Activated CD4-positive, alpha-beta T cell treated with anti-CD3 and anti-CD28 coated beads, Interleukin-10, Interleukin-2, amounts not matched to agents 100 ng/mL and 50 ng/mL, durations not matched to agents 16 hours and 8 hours (primary cell): Measurements from ENCODE around the gene PPP1R12A.
"Not testable (repeated sequence)": the region's sequence is repeated elsewhere in the genome, so short reads cannot be mapped to it uniquely, and the experiment has no call there.

Experiments used
- DNase-seq: peaks from one replicate; pipeline ENCODE4 v3.0.0-alpha.2; 2020

PPP1R12A gene

DNA sequence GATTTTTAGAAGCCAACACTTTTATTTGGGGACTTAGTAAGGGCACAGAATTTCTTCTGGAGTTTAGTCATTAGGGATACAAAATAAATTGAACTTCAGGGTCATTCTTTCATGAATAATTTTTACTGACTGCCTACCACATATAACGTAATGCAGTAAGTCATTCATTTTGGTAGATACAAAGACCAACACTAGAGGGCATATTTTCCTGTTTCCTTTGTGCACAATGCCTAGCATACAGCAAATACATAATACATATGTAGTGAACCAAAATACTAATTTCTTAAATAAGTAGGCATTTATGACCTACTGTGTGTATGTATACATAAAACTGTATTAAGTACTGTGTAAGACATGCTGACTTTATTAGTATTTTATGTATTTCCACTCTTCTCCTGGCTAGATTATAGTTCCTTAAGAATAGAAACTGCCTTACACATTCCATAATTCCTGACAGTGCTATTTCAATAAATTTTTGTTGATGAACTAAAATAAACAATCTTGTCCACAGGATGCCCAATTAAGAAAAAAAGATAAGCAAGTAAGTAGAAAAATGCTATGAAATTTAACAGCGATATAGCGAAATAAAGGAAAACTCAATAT lies 47.9 kb downstream of the PPP1R12A start:
- DNase-seq: peak; percentile 47

GRCh38 chr12:79885911-79886490 lies 48.9 kb downstream of the PPP1R12A start:
- DNase-seq: no peak

DNA sequence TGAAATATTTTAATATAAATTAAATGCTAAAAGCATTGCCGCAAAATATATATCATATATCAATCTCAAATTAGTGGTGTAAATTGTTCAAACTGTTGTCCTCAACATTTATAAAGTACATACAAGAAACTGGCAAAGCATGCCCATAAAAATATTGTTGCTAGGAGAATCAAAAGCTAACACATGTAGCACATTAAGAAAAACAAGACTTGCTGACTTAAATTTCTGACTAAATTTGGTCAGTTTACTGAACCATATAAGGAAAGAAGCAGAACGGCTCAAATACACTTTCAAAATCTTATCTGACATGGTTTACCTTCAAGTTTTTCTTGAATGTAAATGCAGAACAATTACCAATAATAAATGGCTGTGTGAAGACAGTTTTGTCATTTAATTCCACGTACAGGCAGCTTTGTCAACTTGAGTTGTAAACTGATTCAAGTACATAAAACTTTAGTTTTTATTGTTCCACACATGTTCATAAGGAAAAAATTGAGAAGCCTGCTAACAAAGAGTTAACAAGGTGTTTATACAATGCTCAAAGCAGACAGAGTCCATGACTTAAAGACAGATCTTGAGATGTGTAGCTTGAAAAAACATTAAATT lies 50.4 kb downstream of the PPP1R12A start:
- DNase-seq: no peak

GRCh38 chr12:79883216-79883615 lies 51.7 kb downstream of the PPP1R12A start:
- peak; percentile 2 for DNase-seq

DNA sequence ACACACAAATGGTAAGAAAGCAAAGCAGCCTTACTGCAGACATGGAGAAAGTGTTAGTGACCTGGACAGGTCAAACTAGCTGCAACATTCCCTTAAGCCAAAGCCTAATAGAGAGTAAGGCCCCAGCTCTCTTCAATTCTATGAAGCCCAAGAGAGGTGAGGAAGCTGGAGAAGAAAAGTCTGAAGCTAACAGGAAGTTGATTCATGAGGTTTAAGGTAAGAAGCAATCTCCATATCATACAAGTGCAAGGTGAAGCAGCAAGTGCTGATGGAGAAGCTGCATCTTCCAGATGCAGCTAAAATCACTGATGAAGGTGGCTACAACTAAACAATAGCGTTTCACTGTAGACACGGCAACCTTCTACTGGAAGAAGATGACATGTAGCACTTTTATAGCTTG lies 53.5 kb downstream of the PPP1R12A start:
- no peak for DNase-seq

- DNase-seq: not testable (repeated sequence)
These were observed 56.4 kb downstream of the PPP1R12A start for GRCh38 chr12:79878506-79878905.

DNA sequence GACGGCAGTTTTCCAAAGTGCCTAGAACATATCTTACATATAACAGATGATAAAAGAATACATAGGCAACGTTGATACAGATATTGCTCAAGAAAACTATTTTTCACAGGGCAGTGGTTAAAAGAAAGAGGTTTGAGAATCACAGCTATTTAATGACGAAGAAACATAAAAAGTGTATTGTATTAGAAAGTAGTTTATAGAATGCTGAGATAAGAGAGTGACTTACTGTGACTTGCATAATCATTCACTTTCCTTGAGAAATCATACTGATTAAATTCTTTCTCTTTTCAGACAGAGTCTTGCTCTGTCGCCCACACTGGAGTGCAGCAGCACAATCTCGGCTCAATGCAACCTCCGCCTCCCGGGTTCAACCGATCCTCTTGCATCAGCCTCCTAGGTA lies 57.7 kb downstream of the PPP1R12A start:
- no peak for DNase-seq

DNA sequence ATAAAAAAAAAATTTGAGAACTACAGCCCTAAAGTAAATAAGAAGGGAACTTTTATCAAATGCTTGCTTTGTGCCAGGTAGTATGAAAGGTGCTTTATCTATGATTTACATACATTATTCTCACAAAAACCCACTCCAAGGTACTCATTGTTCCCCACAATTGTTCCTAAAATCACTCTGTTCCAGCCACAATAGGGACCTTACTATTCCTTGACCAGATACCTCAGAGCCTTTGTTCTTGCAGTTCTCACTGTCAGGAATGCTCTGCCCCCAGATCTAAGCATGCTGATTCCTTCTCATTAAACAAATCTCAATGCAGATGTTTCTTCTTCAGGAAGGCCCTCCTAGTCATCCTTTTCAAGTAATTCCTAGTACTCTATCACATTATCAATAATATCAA lies 60.2 kb downstream of the PPP1R12A start:
- DNase-seq: no peak

- DNase-seq: no peak
These were observed 61.7 kb downstream of the PPP1R12A start for GRCh38 chr12:79873201-79873600.

DNA sequence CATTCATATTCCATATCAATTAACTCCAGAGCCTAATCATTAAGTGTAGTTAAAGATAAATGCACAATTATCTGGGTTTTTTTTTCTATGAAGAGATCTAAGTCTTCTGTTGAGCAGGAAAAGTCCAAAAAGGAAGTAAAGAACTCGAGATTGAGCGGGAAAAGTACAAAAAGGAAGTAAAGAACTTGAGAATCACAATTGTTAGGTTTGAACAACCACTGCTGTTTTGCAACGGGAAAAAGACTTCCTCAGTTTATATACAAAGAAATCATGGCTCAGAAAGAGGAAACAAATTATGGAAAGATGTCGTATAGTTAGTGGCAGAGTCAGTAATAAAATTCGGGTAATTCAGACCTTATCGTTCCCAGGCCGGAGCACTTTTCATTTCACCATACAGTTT lies 63.3 kb downstream of the PPP1R12A start:
- no peak for DNase-seq

- no peak for DNase-seq
These were observed 64.0 kb downstream of the PPP1R12A start for GRCh38 chr12:79870916-79871315.

GRCh38 chr12:79859646-79860045 lies 75.3 kb downstream of the PPP1R12A start:
- no peak for DNase-seq

DNA sequence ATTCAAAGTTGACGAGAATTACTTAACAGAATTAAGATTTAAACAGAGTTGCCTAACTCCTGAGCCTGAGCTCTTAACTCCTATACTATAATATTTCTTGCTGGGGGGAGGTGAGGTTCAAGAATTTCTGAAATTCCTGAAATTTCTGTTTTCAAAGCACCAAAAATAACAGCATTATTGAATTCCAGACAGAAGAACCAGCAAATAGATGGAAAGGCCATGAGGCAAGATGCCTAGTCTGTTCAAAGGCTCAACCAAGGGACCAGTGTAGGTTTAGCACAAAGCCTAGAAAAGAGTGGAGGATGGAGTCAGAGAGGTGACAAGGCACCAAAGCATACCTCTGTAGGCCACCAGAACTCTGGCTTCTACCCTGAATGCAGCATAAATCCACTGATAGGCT lies 76.4 kb downstream of the PPP1R12A start:
- DNase-seq: no peak

- no peak for DNase-seq
These were observed 77.2 kb downstream of the PPP1R12A start for GRCh38 chr12:79857675-79858074.

DNA sequence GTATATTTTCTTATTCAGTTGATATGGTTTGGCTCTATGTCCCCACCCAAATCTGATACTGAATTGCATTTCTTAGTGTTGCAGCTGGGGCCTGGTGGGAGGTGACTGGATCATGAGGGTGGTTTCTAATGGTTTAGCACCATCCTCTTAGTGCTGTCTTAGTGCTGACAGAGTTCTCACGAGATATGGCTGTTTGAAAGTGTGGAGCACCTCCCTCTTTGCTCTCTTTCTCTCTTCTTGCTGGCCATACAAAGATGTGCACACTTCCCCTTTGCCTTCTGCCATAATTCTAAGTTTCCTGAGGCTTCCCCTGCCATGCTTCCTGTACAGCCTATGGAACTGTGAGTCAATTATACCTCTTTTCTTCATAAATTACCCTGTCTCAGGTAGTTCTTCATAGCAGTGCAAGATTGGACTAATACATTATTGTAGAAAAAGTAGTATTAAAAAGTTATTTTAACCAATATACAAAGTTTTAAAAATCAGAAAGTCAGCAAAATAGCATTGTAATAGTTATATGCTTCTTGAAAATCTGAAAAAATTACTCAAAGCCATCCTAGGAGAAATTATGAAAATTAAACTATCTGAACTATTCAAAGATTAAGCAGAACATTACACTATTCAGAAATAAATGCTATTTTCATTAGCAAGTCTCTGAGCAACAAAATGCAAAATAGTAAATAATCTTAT lies 84.1 kb downstream of the PPP1R12A start:
- DNase-seq: no peak

- DNase-seq: peak; percentile 11
These were observed 86.6 kb downstream of the PPP1R12A start for GRCh38 chr12:79848339-79848738.

- no peak for DNase-seq
These were observed 87.5 kb downstream of the PPP1R12A start for GRCh38 chr12:79847417-79847816.

GRCh38 chr12:79844693-79845092 lies 90.2 kb downstream of the PPP1R12A start:
- DNase-seq: no peak

- no peak for DNase-seq
These were observed 90.9 kb downstream of the PPP1R12A start for GRCh38 chr12:79843978-79844377.

- no peak for DNase-seq
These were observed 92.3 kb downstream of the PPP1R12A start for GRCh38 chr12:79842630-79843029.

DNA sequence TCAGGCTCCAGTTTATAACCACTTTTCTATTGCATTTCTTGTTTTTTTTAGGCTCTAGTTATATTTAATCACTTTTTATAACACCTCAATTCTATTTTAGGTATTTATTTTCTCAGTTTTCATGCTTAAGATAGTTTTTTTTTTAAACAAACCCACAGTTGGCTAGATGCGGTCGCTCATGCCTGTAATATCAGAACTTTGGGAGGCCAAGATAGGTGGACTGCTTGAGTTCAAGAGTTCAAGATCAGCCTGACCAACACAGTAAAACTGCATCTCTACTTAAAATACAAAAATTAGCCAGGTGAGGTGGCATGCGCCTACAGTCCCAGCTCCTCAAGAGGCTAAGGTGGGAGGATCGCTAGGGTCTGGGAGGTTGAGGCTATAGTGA lies 93.0 kb downstream of the PPP1R12A start:
- no peak for DNase-seq

GRCh38 chr12:79841248-79841877 lies 93.5 kb downstream of the PPP1R12A start:
- no peak for DNase-seq

DNA sequence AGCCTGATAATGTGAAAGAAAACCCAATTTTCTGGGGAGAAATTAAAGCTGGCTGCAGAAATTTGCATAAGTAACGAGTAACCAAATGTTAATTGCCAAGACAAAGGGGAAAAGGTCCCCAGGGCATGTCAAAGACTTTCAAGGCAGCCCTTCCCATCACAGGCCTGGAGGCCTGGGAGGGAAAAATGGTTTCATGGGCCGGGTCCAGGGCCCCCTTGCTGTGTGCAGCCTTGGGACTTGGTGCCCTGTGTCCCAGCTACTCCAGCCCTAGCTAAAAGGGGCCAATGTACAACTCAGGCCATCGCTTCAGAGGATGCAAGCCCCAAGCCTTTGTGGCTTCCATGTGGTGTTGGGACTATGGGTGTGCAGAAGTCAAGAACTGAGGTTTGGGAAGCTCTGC lies 96.5 kb downstream of the PPP1R12A start:
- DNase-seq: no peak

- no peak for DNase-seq
These were observed 97.3 kb downstream of the PPP1R12A start for GRCh38 chr12:79837575-79837974.
